A172 (cell line): ENCODE measurements around the gene SNRK. TPM values are rescaled to one million over a fixed set of nuclear protein-coding genes. Genes with fewer than 3 reads are reported as not detected.
A peak's percentile ranks its signal among the peaks of the same experiment; 100 is the strongest.

ENCODE experiments used
- DNase-seq: peaks from one replicate; pipeline ENCODE4 v3.0.0-alpha.2; 2015; ENCODE audit warnings: low spot score
- total RNA-seq: library from RNA; depleted of rRNA; stranded (reverse); fragments of >200 nt; shearing (Covaris generic); gene quantifications from 2 replicates; pipeline ENCODE4 v1.2.3, GENCODE V29; 2014; rRNA removed

The SNRK gene, protein sequence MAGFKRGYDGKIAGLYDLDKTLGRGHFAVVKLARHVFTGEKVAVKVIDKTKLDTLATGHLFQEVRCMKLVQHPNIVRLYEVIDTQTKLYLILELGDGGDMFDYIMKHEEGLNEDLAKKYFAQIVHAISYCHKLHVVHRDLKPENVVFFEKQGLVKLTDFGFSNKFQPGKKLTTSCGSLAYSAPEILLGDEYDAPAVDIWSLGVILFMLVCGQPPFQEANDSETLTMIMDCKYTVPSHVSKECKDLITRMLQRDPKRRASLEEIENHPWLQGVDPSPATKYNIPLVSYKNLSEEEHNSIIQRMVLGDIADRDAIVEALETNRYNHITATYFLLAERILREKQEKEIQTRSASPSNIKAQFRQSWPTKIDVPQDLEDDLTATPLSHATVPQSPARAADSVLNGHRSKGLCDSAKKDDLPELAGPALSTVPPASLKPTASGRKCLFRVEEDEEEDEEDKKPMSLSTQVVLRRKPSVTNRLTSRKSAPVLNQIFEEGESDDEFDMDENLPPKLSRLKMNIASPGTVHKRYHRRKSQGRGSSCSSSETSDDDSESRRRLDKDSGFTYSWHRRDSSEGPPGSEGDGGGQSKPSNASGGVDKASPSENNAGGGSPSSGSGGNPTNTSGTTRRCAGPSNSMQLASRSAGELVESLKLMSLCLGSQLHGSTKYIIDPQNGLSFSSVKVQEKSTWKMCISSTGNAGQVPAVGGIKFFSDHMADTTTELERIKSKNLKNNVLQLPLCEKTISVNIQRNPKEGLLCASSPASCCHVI
- 11.6 and 16.5 TPM in 2 replicates for total RNA-seq

- DNase-seq: peak; percentile 40
These were observed at the start of gene SNRK for GRCh38 chr3:43286115-43286840. Gene SNRK (plus strand): TSS chr3:43286540. CDS start chr3:43303204, 16,664 bp downstream.

GRCh38 chr3:43238801-43239200 is 47.5 kb upstream of the SNRK start:
- no peak for DNase-seq

DNA sequence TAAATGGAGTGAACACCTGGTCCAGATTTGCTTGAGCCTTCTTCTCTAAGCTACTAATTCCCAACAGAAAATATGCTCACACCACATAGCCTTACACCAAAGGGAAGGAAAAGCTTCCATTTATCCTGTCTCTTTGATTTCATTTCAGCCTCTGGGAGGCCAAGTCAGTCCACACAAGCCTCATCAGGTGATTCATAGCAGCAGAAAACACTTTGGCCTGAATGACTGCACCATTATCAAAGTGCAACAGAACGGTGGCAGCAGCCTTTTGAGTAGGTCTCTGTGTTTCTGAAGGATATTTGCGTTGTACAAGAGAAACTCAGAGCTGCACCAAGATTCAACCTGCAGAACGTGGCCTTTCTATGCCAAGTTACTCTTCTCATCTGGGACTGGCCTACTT is 46.6 kb upstream of the SNRK start:
- no peak for DNase-seq

- no peak for DNase-seq
These were observed 42.5 kb upstream of the SNRK start for GRCh38 chr3:43243590-43244587.

DNA sequence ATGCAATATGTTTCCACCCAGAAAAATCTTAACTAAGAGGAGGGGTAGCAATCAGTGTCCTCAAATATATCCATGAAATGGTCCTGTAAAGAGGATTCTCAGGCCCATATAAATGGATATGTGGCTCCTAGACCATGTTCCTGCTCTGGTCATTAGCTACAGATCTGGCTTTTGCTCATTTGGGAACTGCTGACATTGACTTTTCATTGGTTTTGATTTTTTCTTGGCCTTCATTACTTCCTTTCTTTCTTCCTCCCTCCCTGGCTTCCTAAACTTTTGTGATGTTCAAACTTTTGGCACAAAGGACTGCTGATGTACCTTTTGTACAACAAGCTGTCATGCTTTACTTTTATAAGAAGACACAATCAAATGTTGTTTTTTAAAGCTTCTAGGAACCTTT is 41.6 kb upstream of the SNRK start:
- no peak for DNase-seq

DNA sequence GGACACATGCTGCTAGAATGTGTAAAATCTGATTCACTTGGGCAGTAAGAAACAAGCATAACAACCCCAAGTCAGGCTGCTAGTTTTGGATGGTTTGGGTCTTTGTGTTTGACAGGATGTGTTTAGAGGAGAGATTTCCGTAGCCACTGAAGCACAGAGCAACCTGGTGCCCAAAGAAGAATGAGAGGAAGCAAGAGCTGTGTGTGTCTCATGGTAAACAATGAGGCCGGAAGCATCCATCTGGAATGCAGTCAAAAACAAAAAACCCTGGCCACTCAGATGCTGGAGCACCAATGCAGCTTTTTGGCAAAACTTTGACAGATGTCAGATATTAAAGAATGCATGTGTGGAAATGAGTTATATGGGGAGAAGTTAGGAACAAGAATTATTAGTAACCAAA is 39.4 kb upstream of the SNRK start:
- DNase-seq: no peak

DNA sequence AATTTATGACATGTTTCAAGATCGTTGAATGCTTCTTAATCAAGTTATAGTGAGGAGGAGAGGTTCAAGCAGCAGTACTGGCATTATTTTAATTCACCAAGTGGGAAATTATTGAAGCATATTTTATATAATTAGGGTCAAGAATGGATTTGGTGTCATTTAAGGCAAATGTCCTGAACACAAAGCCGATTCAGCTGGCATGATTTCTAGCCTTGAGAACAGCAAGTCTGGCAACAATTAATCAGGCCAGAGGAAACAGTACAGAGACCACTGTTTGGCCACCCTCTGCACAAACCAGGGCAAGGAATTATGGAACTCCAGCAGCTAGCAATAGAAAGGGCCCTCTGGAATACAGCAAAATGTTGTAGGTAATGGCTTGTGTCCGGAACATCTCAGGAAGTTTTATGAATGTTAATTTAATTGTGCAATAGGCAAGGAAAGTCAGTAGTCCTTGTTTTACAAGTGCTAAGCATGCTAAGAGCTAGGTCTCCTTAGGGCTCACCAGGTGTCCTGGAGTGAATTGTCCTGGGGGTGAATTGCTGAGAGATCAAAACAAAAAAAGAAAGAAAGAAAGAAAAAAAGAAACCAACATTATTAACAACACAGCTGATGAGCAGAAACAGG is 38.7 kb upstream of the SNRK start:
- DNase-seq: no peak

GRCh38 chr3:43248185-43248583 is 38.2 kb upstream of the SNRK start:
- DNase-seq: no peak

DNA sequence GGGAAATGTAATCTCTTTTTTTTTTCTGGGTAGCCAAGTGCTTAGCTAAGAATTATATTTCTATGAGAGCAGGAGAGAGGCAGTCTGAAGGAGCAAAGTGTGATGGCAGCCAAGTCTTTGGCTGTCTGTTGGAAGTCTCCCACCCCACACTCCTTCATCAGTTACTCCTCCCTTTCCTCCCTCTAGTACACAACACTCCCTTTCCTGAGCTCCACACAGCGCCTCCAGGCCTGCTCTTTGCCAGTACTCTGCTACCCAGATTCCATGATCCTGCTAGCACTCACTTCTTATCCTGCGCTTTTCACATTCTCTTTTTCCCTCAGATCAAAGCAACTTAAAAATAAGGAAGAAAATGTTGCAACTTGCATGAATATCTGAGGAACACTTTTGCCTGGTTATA is 37.4 kb upstream of the SNRK start:
- DNase-seq: no peak

DNA sequence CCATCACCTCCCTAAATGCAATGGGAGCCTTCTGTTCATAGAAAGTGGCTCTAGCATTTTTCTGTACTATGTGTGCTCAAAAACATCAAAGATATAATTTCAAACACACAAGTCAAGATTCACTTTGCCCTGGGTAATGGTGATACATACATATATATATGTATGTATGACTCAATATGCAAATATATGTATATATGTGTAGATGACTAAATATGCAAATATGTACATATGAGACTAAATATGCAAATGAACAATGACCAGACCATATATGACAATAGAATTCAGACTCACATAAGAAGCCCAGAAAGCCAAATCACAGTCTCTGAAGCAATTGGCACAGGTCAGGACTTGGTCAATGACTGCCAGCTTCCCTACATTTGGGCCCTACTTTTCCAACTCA is 36.9 kb upstream of the SNRK start:
- DNase-seq: no peak

- DNase-seq: no peak
These were observed 33.0 kb upstream of the SNRK start for GRCh38 chr3:43253294-43253693.

GRCh38 chr3:43254125-43254524 is 32.2 kb upstream of the SNRK start:
- no peak for DNase-seq

GRCh38 chr3:43255662-43256061 is 30.7 kb upstream of the SNRK start:
- DNase-seq: no peak

DNA sequence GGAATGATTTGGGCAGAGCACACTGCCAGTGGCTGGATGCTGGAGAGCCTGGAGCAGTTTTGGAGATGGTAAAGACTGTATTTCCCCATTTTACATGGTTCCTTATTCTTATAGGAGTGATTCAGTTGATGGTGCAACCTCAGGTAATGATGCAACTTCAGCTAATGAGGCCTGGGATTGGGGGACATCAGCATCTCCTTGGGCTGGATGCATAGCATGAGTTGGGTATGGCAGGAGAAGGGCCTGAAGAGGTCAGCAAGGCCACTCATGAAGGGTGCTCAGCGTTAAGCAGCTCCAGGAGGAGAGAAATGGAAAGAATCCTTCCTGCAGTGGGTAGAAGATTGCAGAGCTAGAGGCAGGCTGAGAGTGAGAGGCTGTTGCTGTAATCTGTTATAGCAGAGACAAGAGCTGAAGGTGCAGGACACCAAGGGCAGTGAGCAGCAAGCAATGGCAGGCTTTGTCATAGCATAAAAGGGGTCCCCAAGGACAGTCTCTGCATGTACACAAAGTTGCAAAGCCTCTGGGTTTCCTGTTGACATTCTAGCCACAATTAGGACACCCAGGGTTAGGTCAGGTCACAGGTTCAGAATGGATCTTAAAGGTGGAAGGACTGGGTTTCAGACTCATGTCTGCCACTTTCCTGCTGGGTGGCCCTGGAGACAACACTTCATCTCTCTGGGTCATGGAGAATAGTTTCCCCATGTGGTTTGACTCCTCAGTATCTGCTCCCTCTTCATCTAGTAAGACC is 29.5 kb upstream of the SNRK start:
- no peak for DNase-seq

DNA sequence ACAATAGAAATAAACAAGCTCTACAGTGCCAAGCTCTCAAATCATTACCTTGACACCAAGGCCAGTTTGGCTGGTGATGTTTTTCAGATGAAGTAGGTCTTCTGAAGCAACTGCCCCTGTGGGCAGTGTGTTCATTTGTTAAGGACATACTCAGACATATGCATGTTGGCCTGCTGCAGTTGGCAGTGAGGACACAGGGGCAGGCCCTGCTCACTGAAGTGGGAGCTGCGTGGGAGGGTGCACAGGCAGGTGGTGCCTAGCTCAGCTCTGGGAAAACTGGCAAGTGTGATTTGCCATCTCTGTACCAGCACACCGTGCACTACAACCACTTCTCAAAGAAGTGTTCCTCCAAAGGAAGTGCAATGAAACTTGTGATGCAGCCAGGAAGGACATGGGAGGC is 28.5 kb upstream of the SNRK start:
- no peak for DNase-seq

GRCh38 chr3:43259626-43260025 is 26.7 kb upstream of the SNRK start:
- DNase-seq: peak; percentile 37

DNA sequence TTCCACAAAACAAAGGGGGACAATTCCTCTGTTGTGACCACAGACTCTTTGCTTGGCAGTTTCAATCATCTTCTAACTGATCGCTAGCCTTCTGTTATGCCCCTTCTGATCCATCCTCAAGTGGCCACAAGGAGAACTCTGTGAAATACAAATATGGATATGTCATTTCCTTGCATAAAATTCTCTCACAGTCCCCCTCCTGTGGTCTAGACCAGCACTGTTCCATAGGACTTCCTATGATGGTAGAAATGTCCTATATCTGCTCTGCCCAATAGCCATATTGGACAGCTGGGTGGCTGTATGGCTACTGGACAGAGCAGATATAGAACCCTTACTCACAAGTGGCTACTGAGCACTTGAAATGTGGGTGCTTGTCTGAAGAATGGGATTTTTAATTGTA is 25.9 kb upstream of the SNRK start:
- DNase-seq: no peak

DNA sequence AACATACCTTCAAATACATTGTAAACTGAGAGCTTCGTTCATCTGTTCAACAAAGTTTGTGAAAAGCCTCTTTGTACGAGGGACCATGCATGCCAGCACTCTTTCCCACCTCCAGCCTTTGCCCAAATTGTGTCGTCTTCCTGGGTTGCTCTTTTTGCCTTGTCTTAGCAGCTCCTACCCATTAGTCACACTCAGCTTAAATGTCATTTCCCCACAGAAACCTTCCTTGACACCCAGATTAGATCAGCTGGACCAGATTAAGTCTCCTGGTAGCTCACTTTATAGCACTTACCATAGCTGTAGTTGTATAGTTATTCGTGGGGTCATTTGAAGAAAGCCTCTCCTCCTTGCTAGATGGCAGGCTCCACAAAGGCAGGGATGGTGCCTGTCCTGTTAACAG is 24.1 kb upstream of the SNRK start:
- DNase-seq: no peak

DNA sequence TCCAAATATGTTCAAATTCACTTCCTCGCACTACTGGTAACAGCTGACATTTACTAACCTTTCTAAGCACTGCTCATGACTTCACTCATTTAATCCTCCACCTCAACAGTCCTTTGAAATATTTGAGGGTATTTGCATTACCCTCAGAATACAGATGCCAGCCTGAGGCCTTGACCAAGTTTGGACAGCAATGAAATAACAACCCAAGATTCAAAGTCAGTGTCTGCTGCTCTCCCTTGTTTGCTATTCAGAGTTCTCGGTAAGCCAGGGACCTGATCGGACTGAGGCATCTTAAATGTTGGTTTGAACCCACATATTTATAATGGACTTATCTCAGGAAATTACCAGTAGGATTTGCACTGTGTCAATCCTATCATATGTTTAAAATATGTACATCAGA is 19.9 kb upstream of the SNRK start:
- no peak for DNase-seq

GRCh38 chr3:43266995-43267394 is 19.3 kb upstream of the SNRK start:
- DNase-seq: no peak
